HG03565 (cell line): ENCODE results near the gene ITGA1.
"Not testable (repeated sequence)": the region's sequence is repeated elsewhere in the genome, so short reads cannot be mapped to it uniquely, and the experiment has no call there.

Experiments used
- ATAC-seq: cut with Tn5 transposase; IDR thresholded peaks from one replicate; pipeline ENCODE4 v1.9.1; 2021; ENCODE audit warnings: mild to moderate bottlenecking, moderate library complexity; ENCODE audit not compliant: unreplicated experiment

Gene ITGA1

GRCh38 chr5:52947208-52947607 lies 159.5 kb downstream of the ITGA1 start:
- ATAC-seq: no peak

- no peak for ATAC-seq
These were observed 160.1 kb downstream of the ITGA1 start for GRCh38 chr5:52947851-52948250.

- ATAC-seq: peak; percentile 99
These were observed 160.8 kb downstream of the ITGA1 start for GRCh38 chr5:52948418-52949076.

GRCh38 chr5:52950686-52951085 lies 163.0 kb downstream of the ITGA1 start:
- no peak for ATAC-seq

GRCh38 chr5:52952483-52952882 lies 164.8 kb downstream of the ITGA1 start:
- ATAC-seq: no peak

- no peak for ATAC-seq
These were observed 168.3 kb downstream of the ITGA1 start for GRCh38 chr5:52956014-52956413.

GRCh38 chr5:52956915-52957747 lies 169.4 kb downstream of the ITGA1 start:
- no peak for ATAC-seq

- ATAC-seq: no peak
These were observed 173.6 kb downstream of the ITGA1 start for GRCh38 chr5:52961274-52961681.

- no peak for ATAC-seq
These were observed 175.9 kb downstream of the ITGA1 start for GRCh38 chr5:52963636-52964035.

GRCh38 chr5:52964138-52964537 lies 176.4 kb downstream of the ITGA1 start:
- no peak for ATAC-seq

- not testable (repeated sequence) for ATAC-seq
These were observed 188.4 kb downstream of the ITGA1 start for GRCh38 chr5:52976157-52976556.

GRCh38 chr5:52977264-52977897 lies 189.7 kb downstream of the ITGA1 start:
- ATAC-seq: no peak

- ATAC-seq: no peak
These were observed 193.8 kb downstream of the ITGA1 start for GRCh38 chr5:52981507-52981906.

GRCh38 chr5:52983731-52984636 lies 196.3 kb downstream of the ITGA1 start:
- ATAC-seq: no peak

- peak; percentile 38 for ATAC-seq
These were observed 197.6 kb downstream of the ITGA1 start for GRCh38 chr5:52985306-52985705.

GRCh38 chr5:52987711-52988331 lies 200.1 kb downstream of the ITGA1 start:
- ATAC-seq: no peak

GRCh38 chr5:52988335-52989024 lies 200.8 kb downstream of the ITGA1 start:
- no peak for ATAC-seq

- no peak for ATAC-seq
These were observed 201.5 kb downstream of the ITGA1 start, which contains the start of gene ITGA2 for GRCh38 chr5:52989025-52989780. TSS of gene ITGA2 (plus strand) at chr5:52989352. CDS start at chr5:52989469, 117 bp downstream.
